HEK293 (cell line): ENCODE results near the gene MGLL.

Experiments used
- CTCF ChIA-PET: fragments of 350-600 bp; formaldehyde crosslinking; extraction: SDS; loops from one replicate; lab custom pipeline; 2021; ENCODE audit warnings: antibody characterized with exemption; lab: Yijun Ruan, JAX
- POLR2A ChIA-PET: fragments of 300-600 bp; formaldehyde crosslinking; extraction: SDS; loops from one replicate; lab custom pipeline; 2020; ENCODE audit warnings: antibody characterized with exemption, inconsistent platforms; lab: Yijun Ruan, JAX
- H3K27ac ChIP-seq: fragments of 200-500 bp; sonication (Bioruptor generic); 2 replicates; pipeline ENCODE4 v1.5.1; 2014; ENCODE audit warnings: low read depth, low read length, control low read depth, inconsistent platforms; ENCODE audit errors: extremely low read depth
- H3K36me3 ChIP-seq, 2 experiments: fragments of 200-500 bp in 1 of 2; sonication (Bioruptor generic) in 1 of 2; 1 replicate in 1 of 2; 2 replicates in 1 of 2; pipeline ENCODE4 v1.5.1; 2014 to 2017; ENCODE audit warnings: inconsistent platforms in 2 of 2, low read length in 2 of 2; ENCODE audit not compliant: control insufficient read depth in 2 of 2, insufficient read depth in 1 of 2
- H3K4me1 ChIP-seq: fragments of 200-500 bp; sonication (Bioruptor generic); 2 replicates; pipeline ENCODE4 v1.5.1; 2014; ENCODE audit warnings: mild to moderate bottlenecking, low read length, inconsistent platforms; ENCODE audit not compliant: control insufficient read depth, insufficient read depth
- H3K4me3 ChIP-seq: 2 replicates; pipeline ENCODE4 v1.5.1; 2011; ENCODE audit warnings: low read depth, mild to moderate bottlenecking, control low read depth, low read length, moderate library complexity
- H3K9me3 ChIP-seq: fragments of 200-500 bp; sonication (Bioruptor generic); 2 replicates; pipeline ENCODE4 v1.5.1; 2014; ENCODE audit warnings: low read depth, low read length, inconsistent platforms; ENCODE audit not compliant: control insufficient read depth, insufficient read depth
- BCL11A ChIP-seq: fragments of 450-650 bp; formaldehyde crosslinking; IDR thresholded peaks from 2 replicates; pipeline ENCODE4 v1.5.1; 2016; ENCODE audit warnings: low read depth, missing biosample characterization, missing genetic modification characterization
- BCL6B ChIP-seq: fragments of 450-650 bp; formaldehyde crosslinking; IDR thresholded peaks from 2 replicates; pipeline ENCODE4 v1.5.1; 2017; ENCODE audit warnings: missing biosample characterization, missing genetic modification characterization
- GFI1B ChIP-seq: fragments of 450-650 bp; formaldehyde crosslinking; IDR thresholded peaks from 2 replicates; pipeline ENCODE4 v1.5.1; 2016; ENCODE audit warnings: missing biosample characterization, missing genetic modification characterization
- GLIS1 ChIP-seq: fragments of 450-650 bp; formaldehyde crosslinking; IDR thresholded peaks from 2 replicates; pipeline ENCODE4 v1.5.1; 2016; ENCODE audit warnings: missing biosample characterization, missing genetic modification characterization
- HOXA7 ChIP-seq: sonication (generic); formaldehyde crosslinking; IDR thresholded peaks from 2 replicates; pipeline ENCODE4 v1.8.1; 2022; ENCODE audit warnings: missing genetic modification reagents, borderline replicate concordance
- HOXC10 ChIP-seq: sonication (generic); formaldehyde crosslinking; IDR thresholded peaks from 2 replicates; pipeline ENCODE4 v1.8.1; 2023; ENCODE audit warnings: mild to moderate bottlenecking, missing genetic modification reagents
- KLF10 ChIP-seq: fragments of 450-650 bp; IDR thresholded peaks from 2 replicates; pipeline ENCODE4 v1.5.1; 2018; ENCODE audit warnings: missing biosample characterization, mild to moderate bottlenecking, missing genetic modification characterization
- PRDM1 ChIP-seq: fragments of 450-650 bp; formaldehyde crosslinking; IDR thresholded peaks from 2 replicates; pipeline ENCODE4; 2016; ENCODE audit warnings: missing biosample characterization, missing genetic modification characterization
- SP3 ChIP-seq: fragments of 450-650 bp; formaldehyde crosslinking; IDR thresholded peaks from 2 replicates; pipeline ENCODE4 v1.5.1; 2016; ENCODE audit warnings: missing biosample characterization, missing genetic modification characterization
- TRIM28 ChIP-seq: IDR thresholded peaks from 2 replicates; pipeline ENCODE4 v1.6.1; 2011; ENCODE audit warnings: low read length, control low read depth, borderline replicate concordance
- YY1 ChIP-seq: fragments of 450-650 bp; formaldehyde crosslinking; IDR thresholded peaks from 2 replicates; pipeline ENCODE4 v1.5.1; 2018; ENCODE audit warnings: missing biosample characterization, missing genetic modification characterization
- ZBTB26 ChIP-seq: fragments of 450-650 bp; formaldehyde crosslinking; optimal IDR thresholded peaks from 2 replicates; pipeline ENCODE3; 2016; ENCODE audit warnings: missing biosample characterization, mild to moderate bottlenecking, missing genetic modification characterization
- ZNF112 ChIP-seq: fragments of 450-650 bp; formaldehyde crosslinking; IDR thresholded peaks from 2 replicates; pipeline ENCODE4 v1.5.0; 2017; ENCODE audit warnings: missing biosample characterization, missing genetic modification characterization
- ZNF132 ChIP-seq: fragments of 450-650 bp; formaldehyde crosslinking; IDR thresholded peaks from 2 replicates; pipeline ENCODE4 v1.5.1; 2017; ENCODE audit warnings: missing biosample characterization, missing genetic modification characterization, borderline replicate concordance
- ZNF148 ChIP-seq: fragments of 450-650 bp; formaldehyde crosslinking; IDR thresholded peaks from 2 replicates; pipeline ENCODE4 v1.5.0; 2017; ENCODE audit warnings: missing biosample characterization, missing genetic modification characterization, borderline replicate concordance
- ZNF155 ChIP-seq: fragments of 450-650 bp; formaldehyde crosslinking; IDR thresholded peaks from 2 replicates; pipeline ENCODE4 v1.5.1; 2016; ENCODE audit warnings: missing biosample characterization, missing genetic modification characterization
- ZNF350 ChIP-seq: fragments of 450-650 bp; formaldehyde crosslinking; IDR thresholded peaks from 2 replicates; pipeline ENCODE4 v1.5.0; 2017; ENCODE audit warnings: missing biosample characterization, mild to moderate bottlenecking, missing genetic modification characterization
- ZNF433 ChIP-seq: fragments of 450-650 bp; formaldehyde crosslinking; IDR thresholded peaks from 2 replicates; pipeline ENCODE4 v1.5.1; 2016; ENCODE audit warnings: missing biosample characterization, missing genetic modification characterization, low read depth
- ZNF510 ChIP-seq: fragments of 450-650 bp; formaldehyde crosslinking; IDR thresholded peaks from 2 replicates; pipeline ENCODE4 v1.5.1; 2018; ENCODE audit warnings: mild to moderate bottlenecking, missing genetic modification characterization, missing biosample characterization; ENCODE audit not compliant: insufficient replicate concordance
- ZNF555 ChIP-seq: fragments of 450-650 bp; formaldehyde crosslinking; conservative IDR thresholded peaks from 2 replicates; pipeline ENCODE4 v1.5.1; 2017; ENCODE audit warnings: missing biosample characterization, mild to moderate bottlenecking, missing genetic modification characterization, inconsistent platforms
- ZNF600 ChIP-seq: fragments of 450-650 bp; formaldehyde crosslinking; IDR thresholded peaks from 2 replicates; pipeline ENCODE4 v1.5.1; 2016; ENCODE audit warnings: missing biosample characterization, missing genetic modification characterization
- ZNF670 ChIP-seq: fragments of 450-650 bp; formaldehyde crosslinking; IDR thresholded peaks from 2 replicates; pipeline ENCODE4 v1.5.1; 2016; ENCODE audit warnings: missing biosample characterization, missing genetic modification characterization, low read depth
- ZNF677 ChIP-seq: fragments of 450-650 bp; IDR thresholded peaks from 2 replicates; pipeline ENCODE4 v1.5.0; 2018; ENCODE audit warnings: missing biosample characterization, mild to moderate bottlenecking, missing genetic modification characterization, moderate library complexity
- ZNF707 ChIP-seq: fragments of 450-650 bp; formaldehyde crosslinking; IDR thresholded peaks from 2 replicates; pipeline ENCODE4 v1.5.1; 2016; ENCODE audit warnings: missing biosample characterization, missing genetic modification characterization
- ZNF837 ChIP-seq: fragments of 450-650 bp; formaldehyde crosslinking; IDR thresholded peaks from 2 replicates; pipeline ENCODE4 v1.5.1; 2016; ENCODE audit warnings: missing biosample characterization, missing genetic modification characterization

The MGLL gene

GRCh38 chr3:127802606-127803005 is 19.7 kb downstream of the MGLL start:
- CTCF ChIA-PET: no interaction called here
- TF ChIP-seq PRDM1 (tag by site-specific recombination): no peak
- no peak for TF ChIP-seq HOXC10 (CRISPR knock-in tag)
- TF ChIP-seq SP3: no peak
- TF ChIP-seq HOXA7 (CRISPR knock-in tag): no peak
- no peak for TF ChIP-seq ZNF112 (tag by site-specific recombination)
- no peak for TF ChIP-seq TRIM28
- TF ChIP-seq BCL6B (tag by site-specific recombination): no peak
- TF ChIP-seq GLIS1 (tag by site-specific recombination): no peak
- TF ChIP-seq BCL11A (tag by site-specific recombination): no peak
- POLR2A ChIA-PET: no interaction called here
- H3K4me1 ChIP-seq: no peaks in the 10 kb centered on the region
- no peaks in the 10 kb centered on the region for H3K9me3 ChIP-seq
- no peak overlapping the region for H3K4me3 ChIP-seq
- H3K27ac ChIP-seq: no peak overlapping the region
- H3K36me3 ChIP-seq: no peaks in the 10 kb centered on the region

GRCh38 chr3:127801731-127802313 is 20.5 kb downstream of the MGLL start:
- no peaks in the 10 kb centered on the region for H3K36me3 ChIP-seq
- TF ChIP-seq ZNF837 (tag by site-specific recombination): no peak
- no peak for TF ChIP-seq ZNF132 (tag by site-specific recombination)
- no peak for TF ChIP-seq ZNF510
- no peak for TF ChIP-seq GFI1B (tag by site-specific recombination)
- TF ChIP-seq ZNF707 (tag by site-specific recombination): no peak
- TF ChIP-seq KLF10 (tag by site-specific recombination): no peak
- no peak for TF ChIP-seq ZNF433 (tag by site-specific recombination)
- TF ChIP-seq ZNF155: no peak
- TF ChIP-seq YY1 (tag by site-specific recombination): no peak
- no peak for TF ChIP-seq ZNF555 (tag by site-specific recombination)
- TF ChIP-seq ZBTB26: no peak
- TF ChIP-seq ZNF148 (tag by site-specific recombination): no peak
- no peak for TF ChIP-seq ZNF670 (tag by site-specific recombination)
- no peak for TF ChIP-seq ZNF677 (tag by site-specific recombination)
- no peak for TF ChIP-seq ZNF600
- no peak for TF ChIP-seq ZNF350
- H3K27ac ChIP-seq: no peak overlapping the region
- CTCF ChIA-PET: no interaction called here
- POLR2A ChIA-PET: no interaction called here
- no peak overlapping the region for H3K4me3 ChIP-seq
- H3K4me1 ChIP-seq: no peaks in the 10 kb centered on the region
- no peaks in the 10 kb centered on the region for H3K9me3 ChIP-seq
